GM04504 (cell line): ENCODE data around the gene SPATA17.
"Not testable (repeated sequence)": the region's sequence is repeated elsewhere in the genome, so short reads cannot be mapped to it uniquely, and the experiment has no call there.

Experiments
- DNase-seq: peaks from one replicate; pipeline ENCODE4 v3.0.0-alpha.2; 2012; ENCODE audit warnings: low read depth

The SPATA17 gene

DNA sequence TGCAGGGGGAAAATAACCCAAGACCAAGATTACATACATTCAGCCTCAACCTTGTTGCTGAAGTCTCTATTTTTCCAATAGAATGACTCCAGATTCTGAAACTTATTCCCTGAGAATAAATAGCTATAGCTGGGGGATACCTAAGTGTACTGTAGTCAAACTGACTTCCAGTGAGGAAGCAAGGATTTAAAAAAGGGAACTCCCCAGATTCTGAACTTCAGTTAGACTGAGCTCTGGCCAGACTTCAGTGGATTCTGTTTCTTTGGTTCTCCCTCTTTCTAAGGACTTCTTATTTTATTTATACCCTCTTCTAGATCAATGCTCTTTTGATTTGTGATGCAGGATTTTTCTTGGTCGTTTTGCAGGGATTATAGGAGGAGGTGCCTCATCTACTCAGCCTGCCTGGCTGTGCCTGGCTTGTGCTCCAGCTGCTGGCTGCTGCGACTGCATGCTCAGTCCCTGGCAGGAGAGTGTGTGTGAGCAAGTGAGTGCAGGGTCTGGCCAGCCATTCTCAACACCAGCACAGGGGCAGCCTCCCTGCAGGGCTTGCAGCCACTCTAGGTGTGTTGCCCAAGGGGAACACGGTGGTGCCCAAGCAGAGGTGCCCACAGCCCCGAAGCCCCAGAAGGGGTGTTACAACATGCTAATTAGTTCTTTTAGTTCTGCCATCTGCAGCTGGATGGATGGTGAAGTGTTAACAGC, 43.0 kb downstream of the SPATA17 start:
- no peak for DNase-seq

- DNase-seq = no peak
Measured at GRCh38 chr1:217681806-217682205, 50.7 kb downstream of the SPATA17 start.

DNA sequence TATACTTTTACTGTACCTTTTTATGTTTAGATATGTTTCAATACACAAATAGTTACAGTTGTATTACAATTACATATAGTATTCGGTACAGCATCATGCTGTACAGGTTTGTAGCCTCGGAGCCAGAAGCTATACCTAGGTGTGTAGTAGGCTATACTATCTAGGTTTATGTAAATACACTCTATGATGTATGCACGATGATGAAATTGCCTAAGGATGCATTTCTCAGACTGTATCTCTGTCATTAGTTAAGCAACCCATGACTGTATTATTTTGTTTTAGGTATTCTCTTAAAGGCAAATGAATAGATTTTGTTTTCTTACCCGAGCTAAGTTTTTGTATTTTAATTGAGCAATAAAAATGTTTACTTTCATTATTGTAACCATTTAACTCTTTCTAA, 56.4 kb downstream of the SPATA17 start:
- no peak for DNase-seq

DNA sequence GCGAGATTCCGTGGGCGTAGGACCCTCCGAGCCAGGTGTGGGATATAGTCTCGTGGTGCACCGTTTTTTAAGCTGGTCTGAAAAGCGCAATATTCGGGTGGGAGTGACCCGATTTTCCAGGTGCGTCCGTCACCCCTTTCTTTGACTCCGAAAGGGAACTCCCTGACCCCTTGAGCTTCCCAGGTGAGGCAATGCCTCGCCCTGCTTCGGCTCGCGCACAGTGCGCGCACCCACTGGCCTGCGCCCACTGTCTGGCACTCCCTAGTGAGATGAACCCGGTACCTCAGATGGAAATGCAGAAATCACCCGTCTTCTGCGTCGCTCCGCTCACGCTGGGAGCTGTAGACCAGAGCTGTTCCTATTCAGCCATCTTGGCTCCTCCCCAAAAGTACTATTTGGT, 65.0 kb downstream of the SPATA17 start:
- not testable (repeated sequence) for DNase-seq

- no peak for DNase-seq
Measured at GRCh38 chr1:217703326-217703725, 72.2 kb downstream of the SPATA17 start.

DNA sequence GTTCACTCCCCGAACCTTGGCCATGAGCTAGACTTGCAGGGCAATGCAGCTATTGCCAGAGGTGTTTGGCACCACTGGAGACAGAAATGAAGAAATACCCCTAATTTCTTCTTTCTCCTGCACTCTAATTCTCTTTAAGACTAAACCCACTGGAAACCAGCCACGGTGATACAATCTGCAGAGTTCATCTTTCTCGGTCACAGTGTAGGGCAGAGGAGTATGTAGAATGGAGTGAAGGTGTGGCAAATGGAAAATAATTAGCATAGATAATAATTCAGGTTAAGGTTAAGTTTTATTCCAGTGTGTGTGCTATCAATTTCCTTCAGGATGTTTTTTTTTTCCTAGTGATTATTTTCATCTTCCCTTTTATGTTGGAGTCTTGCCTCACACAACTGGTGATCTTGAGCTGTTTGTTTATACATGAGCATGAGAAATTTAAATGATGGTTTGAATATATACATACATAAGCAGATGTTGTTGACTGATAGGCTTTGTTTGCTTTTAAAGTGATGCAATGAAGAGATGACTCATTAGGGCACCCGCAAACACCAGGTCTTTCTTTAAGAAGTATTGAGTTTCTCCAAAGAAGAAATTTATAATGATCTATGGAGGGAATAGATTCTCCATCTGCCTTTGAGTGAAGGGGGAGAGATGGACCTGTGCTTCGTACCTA, 81.9 kb downstream of the SPATA17 start:
- no peak for DNase-seq

DNA sequence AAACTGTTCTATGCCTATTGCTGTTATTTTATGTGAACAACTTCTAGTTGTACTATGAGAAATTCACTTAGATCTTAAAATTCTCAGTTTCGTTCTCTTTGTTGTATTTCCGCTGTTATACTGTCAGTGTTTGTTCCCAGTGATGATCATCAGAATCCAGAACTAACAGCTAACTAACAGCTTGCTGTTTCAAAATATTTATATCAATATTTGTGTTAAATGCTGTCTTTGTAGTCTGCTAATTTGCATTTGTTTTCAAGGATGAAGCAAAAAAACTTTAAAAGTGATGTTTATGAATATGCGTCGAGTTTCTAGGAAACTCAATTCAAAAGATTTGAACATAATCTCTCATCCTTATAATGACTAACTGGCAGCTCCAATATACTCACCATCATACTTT, 84.5 kb downstream of the SPATA17 start:
- DNase-seq = no peak

DNA sequence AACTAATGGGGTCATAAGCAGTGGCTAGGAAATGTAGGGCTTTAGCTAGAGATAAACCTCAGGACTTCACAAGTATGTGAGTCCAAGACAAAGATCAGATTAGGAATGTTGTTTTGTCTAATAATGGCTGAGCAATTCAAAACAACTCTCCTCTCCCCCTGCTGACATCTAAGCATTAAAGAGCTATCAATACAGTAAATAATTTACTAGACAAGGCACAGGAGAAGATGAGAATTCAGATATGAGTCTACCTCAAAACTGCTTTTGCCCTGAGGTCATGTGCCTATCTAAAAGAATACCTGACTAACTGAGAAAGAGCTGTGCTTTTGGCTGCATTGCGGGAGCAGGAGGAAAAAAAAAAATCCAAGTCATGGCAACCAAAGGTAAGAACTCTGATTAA, 86.8 kb downstream of the SPATA17 start:
- no peak for DNase-seq

- peak; percentile 19 for DNase-seq
Measured at GRCh38 chr1:217718873-217719272, 87.7 kb downstream of the SPATA17 start.

- DNase-seq = no peak
Measured at GRCh38 chr1:217721692-217722091, 90.5 kb downstream of the SPATA17 start.

GRCh38 chr1:217734973-217735372, 103.8 kb downstream of the SPATA17 start:
- peak; percentile 8 for DNase-seq

DNA sequence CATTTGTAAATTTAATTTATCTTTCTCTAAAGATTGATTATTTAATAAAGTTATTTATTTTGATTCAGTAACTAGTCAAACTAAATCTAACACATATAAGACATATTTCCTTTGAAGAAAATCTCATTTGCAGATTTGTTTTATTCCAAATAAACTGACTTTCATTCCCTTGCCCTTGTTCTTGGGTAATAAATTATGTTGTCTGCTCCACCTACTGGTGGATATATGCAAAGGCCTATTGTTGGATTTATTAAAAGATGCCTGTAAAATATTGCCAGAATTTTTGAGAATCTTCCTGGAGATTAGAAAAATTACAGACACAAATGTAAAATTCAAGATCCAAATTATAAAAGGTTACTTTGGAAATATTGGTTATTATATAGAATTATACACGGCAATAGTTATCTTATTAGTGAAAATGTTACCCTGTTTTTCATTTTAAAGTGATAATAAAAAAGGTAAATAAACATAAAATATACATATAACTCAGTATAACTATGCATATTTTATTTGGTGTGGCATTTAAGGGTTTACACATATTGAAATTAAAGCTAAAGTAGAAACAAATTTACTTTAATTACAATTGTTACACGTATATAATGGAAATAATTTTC, 116.1 kb downstream of the SPATA17 start:
- DNase-seq = no peak

GRCh38 chr1:217769768-217770167, 138.6 kb downstream of the SPATA17 start:
- no peak for DNase-seq

- DNase-seq = no peak
Measured at GRCh38 chr1:217770918-217771317, 139.8 kb downstream of the SPATA17 start.

DNA sequence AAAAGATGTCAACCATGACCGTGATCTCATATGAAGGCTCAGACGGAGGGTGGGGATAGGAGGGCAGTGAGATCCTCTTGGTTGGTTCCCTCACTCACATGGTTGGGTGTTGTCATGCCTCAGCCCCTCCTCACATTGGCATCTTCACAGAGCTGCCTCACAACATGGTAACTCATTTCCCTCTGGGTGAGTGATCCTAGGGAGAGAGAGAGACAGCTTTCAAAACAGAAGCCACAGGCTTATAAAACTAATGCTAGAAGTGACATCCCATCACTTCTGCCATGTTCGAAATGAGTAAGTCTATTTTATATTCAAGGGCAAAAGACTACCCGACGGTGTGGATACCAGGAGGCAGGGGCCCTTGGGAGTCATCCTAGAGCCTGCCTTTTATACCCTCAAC, 145.5 kb downstream of the SPATA17 start:
- no peak for DNase-seq

GRCh38 chr1:217781056-217781455, 149.9 kb downstream of the SPATA17 start:
- DNase-seq = no peak

- no peak for DNase-seq
Measured at GRCh38 chr1:217791091-217791490, 159.9 kb downstream of the SPATA17 start.

DNA sequence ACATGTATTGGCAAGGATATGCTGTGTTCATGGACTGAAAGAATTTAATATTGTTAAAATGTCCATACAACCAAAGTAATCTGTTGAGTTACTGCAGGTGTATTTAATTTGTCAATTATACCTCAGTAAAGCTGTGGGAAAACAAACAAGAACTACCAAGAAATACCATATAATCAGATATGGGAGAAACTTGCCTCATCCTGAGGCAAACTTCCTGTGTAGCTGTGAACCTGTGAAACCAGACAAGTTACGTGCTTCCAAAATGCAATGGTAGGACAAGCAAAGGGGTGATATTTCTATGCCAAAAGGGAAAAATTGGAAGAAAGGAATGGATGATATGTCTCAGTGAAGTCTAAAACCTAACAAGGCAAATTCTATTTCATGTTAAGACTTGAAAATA, 174.6 kb downstream of the SPATA17 start:
- no peak for DNase-seq

DNA sequence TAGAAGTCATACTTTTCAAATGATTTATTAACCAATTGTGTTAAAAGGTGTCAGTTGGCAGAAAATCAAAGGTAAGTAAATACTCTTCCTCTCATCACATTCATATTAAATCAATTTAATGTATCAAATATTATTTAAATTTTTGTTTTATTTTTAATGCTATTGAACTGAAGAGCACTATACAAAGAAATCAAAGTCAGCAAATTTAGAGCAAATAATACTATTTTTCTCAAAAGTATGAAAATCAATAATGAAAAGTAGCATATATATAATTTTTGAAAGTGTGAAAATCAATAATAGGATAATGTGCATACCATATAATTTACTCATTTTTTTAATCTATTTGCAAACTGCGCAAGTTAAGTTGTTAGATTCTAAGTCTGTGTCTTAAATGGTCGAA, 181.0 kb downstream of the SPATA17 start:
- no peak for DNase-seq

DNA sequence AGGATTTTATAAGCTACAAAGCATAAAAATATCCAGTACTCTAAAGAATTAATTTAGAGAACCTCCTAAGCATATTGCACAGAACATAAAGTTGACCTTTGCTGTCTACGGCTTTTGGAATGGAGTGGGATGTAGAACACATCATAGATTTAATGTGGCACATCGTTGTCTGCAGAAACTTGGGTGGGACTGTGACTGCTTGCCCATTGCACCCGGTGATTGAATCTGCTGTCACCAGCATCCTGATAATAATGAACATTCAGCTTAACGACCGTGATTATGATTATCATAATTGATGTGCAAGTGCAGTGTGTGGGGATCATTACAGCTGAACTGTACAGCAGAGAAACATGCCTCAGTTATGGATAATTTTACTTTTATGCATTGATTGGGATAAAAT, 181.9 kb downstream of the SPATA17 start:
- no peak for DNase-seq

DNA sequence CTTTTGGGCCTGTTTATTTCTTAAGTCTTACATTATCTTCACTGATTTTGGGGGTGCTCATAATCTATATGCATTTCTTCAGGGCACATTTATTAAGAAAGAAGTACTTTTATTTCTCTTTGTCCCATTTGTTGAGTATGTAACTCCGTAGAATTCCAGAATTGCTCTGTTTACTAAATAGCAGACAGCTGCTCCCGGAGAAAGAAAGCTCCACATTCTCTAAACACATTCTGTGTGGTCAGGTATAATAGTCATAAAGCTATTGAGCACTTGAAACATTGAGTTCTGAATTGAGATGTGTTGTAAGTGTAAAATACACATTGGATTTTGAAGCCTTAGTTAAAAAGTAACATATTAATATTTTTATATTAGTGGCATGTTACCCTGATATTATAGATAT, 206.5 kb downstream of the SPATA17 start:
- DNase-seq = no peak

DNA sequence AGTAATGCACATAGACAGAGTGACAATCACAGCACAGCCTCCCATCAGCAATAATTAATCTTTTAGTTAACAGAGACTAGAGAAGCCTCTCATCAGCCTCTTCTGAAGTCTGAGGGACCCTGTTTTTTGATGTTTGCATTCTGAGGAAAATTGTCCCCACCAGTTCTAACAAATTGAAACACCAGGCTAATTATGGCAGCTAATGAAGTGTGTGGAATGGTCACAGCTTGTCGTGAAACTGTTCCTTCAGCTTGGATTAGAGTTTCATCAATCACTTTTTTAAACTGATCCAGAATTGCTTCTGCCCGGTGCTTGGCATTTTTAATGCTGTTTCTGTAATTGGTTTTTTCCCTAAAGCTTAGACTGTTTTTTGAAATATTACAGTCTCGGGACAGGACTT, 208.0 kb downstream of the SPATA17 start:
- DNase-seq = no peak

- DNase-seq = no peak
Measured at GRCh38 chr1:217846733-217847132, 215.6 kb downstream of the SPATA17 start.

DNA sequence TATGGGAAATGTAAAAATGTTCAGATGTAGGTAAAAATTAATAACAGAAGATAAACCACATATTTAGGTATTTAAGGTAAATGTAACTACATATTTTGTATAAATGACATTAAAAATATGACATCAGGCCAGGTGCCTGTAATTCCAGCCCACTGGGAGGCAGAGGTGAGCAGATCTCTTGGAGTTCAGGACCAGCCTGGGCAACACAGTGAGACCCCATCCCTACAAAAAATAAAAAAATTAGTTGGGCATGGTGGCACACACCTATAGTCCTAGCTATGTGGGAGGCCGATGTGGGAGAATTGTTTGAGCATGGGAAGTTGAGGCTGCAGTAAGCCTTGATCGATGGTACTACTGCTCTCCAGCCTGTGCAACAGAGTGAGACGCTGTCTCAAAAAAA, 216.5 kb downstream of the SPATA17 start:
- no peak for DNase-seq
